Measurements from ENCODE around the gene TMEM141. TPM values are rescaled to one million over a fixed set of nuclear protein-coding genes. Genes with fewer than 3 reads are reported as not detected.

Gene TMEM141
- total RNA-seq, 2 experiments from 2014 or later: 43.2 to 70.2 TPM

GRCh38 chr9:136751814-136752213 lies 39.3 kb upstream of the TMEM141 start:
- no peak for DNase-seq (ENCODE audit: low spot score)
- H3K4me3 ChIP-seq (ENCODE audit: low read depth, low read length, poor library complexity, severe bottlenecking): no peak overlapping the region
- H3K4me2 ChIP-seq (ENCODE audit: low read length): no peak overlapping the region
- no peak overlapping the region for H3K27ac ChIP-seq (ENCODE audit: low read depth, low read length, poor library complexity, severe bottlenecking)
- H2AFZ ChIP-seq (ENCODE audit: low read length): no peak overlapping the region
- ChIA-PET POLR2A (no interaction called here), CTCF (ENCODE audit: unreplicated experiment) (no interaction called here)
- H3K9me3 ChIP-seq (ENCODE audit: low read length): peaks cover 19% of the 10 kb centered on the region
- H3K79me2 ChIP-seq (ENCODE audit: insufficient read depth, low read depth, low read length): no peaks in the 10 kb centered on the region
- no peak for TF ChIP-seq CTCF (conservative IDR thresholded peaks at IDR 0.05; ENCODE audit: low read length)
- no peak for TF ChIP-seq EZH2phosphoT487 (IDR thresholded peaks at IDR 0.05; ENCODE audit: borderline replicate concordance, low read depth, low read length)
- peaks cover 6% of the 10 kb centered on the region for H3K4me1 ChIP-seq (ENCODE audit: insufficient read depth, low read length, poor library complexity, severe bottlenecking)
- H4K20me1 ChIP-seq (ENCODE audit: insufficient read depth, low read length): no peaks in the 10 kb centered on the region
- H3K9me2 ChIP-seq (ENCODE audit: insufficient read depth, low read length): no peaks in the 10 kb centered on the region
- intact Hi-C loops (cut with micrococcal nuclease; ENCODE audit: unreplicated experiment): no loop called here
- no peaks in the 10 kb centered on the region for H3K36me3 ChIP-seq (ENCODE audit: insufficient read depth, low read length)
- BruUV-seq (replicated peaks): no TSS peak

GRCh38 chr9:136753371-136754058 lies 37.6 kb upstream of the TMEM141 start:
- no TSS peak for BruUV-seq (replicated peaks)
- peaks cover 19% of the 10 kb centered on the region for H3K9me3 ChIP-seq (ENCODE audit: low read length)
- H3K27ac ChIP-seq (ENCODE audit: low read depth, low read length, poor library complexity, severe bottlenecking): no peak overlapping the region
- no peaks in the 10 kb centered on the region for H3K79me2 ChIP-seq (ENCODE audit: insufficient read depth, low read depth, low read length)
- no peaks in the 10 kb centered on the region for H3K36me3 ChIP-seq (ENCODE audit: insufficient read depth, low read length)
- no peak overlapping the region for H2AFZ ChIP-seq (ENCODE audit: low read length)
- no peak overlapping the region for H3K4me2 ChIP-seq (ENCODE audit: low read length)
- ChIA-PET CTCF (ENCODE audit: unreplicated experiment) (no interaction called here), POLR2A (no interaction called here)
- TF ChIP-seq EZH2phosphoT487 (IDR thresholded peaks at IDR 0.05; ENCODE audit: borderline replicate concordance, low read depth, low read length) (no peak), CTCF (conservative IDR thresholded peaks at IDR 0.05; ENCODE audit: low read length) (no peak)
- H3K4me1 ChIP-seq (ENCODE audit: insufficient read depth, low read length, poor library complexity, severe bottlenecking): peaks cover 6% of the 10 kb centered on the region
- DNase-seq (ENCODE audit: low spot score): no peak
- H4K20me1 ChIP-seq (ENCODE audit: insufficient read depth, low read length): no peaks in the 10 kb centered on the region
- no peaks in the 10 kb centered on the region for H3K9me2 ChIP-seq (ENCODE audit: insufficient read depth, low read length)
- intact Hi-C loops (cut with micrococcal nuclease; ENCODE audit: unreplicated experiment): no loop called here
- no peak overlapping the region for H3K4me3 ChIP-seq (ENCODE audit: low read depth, low read length, poor library complexity, severe bottlenecking)

GRCh38 chr9:136754059-136754572 lies 37.0 kb upstream of the TMEM141 start:
- H3K36me3 ChIP-seq (ENCODE audit: insufficient read depth, low read length): no peaks in the 10 kb centered on the region
- intact Hi-C loops (cut with micrococcal nuclease; ENCODE audit: unreplicated experiment): no loop called here
- H3K4me3 ChIP-seq (ENCODE audit: low read depth, low read length, poor library complexity, severe bottlenecking): no peak overlapping the region
- no peak overlapping the region for H3K4me2 ChIP-seq (ENCODE audit: low read length)
- POLR2A ChIA-PET: no interaction called here
- peaks cover 19% of the 10 kb centered on the region for H3K9me3 ChIP-seq (ENCODE audit: low read length)
- no peaks in the 10 kb centered on the region for H4K20me1 ChIP-seq (ENCODE audit: insufficient read depth, low read length)
- DNase-seq (ENCODE audit: low spot score): no peak
- TF ChIP-seq CTCF (conservative IDR thresholded peaks at IDR 0.05; ENCODE audit: low read length): no peak
- TF ChIP-seq EZH2phosphoT487 (IDR thresholded peaks at IDR 0.05; ENCODE audit: borderline replicate concordance, low read depth, low read length): no peak
- H3K4me1 ChIP-seq (ENCODE audit: insufficient read depth, low read length, poor library complexity, severe bottlenecking): peaks cover 6% of the 10 kb centered on the region
- no peak overlapping the region for H2AFZ ChIP-seq (ENCODE audit: low read length)
- no peaks in the 10 kb centered on the region for H3K9me2 ChIP-seq (ENCODE audit: insufficient read depth, low read length)
- no peak overlapping the region for H3K27ac ChIP-seq (ENCODE audit: low read depth, low read length, poor library complexity, severe bottlenecking)
- H3K79me2 ChIP-seq (ENCODE audit: insufficient read depth, low read depth, low read length): no peaks in the 10 kb centered on the region
- CTCF ChIA-PET (ENCODE audit: unreplicated experiment): no interaction called here
- no TSS peak for BruUV-seq (replicated peaks)
